Right lobe of liver (tissue), 4 donors: ENCODE results near the gene C1orf74.

ENCODE experiments used
- CTCF ChIP-seq, 4 donors: fragments of 200-600 bp in 3 of 4; fragments of 450-650 bp in 1 of 4; IDR thresholded peaks; one replicate each; pipeline versions ENCODE4 v1.5.1 to v1.8.0; 2016 to 2022; ENCODE audit warnings: antibody characterized with exemption in 4 of 4, mild to moderate bottlenecking in 2 of 4
- POLR2A ChIP-seq: fragments of 450-650 bp; IDR thresholded peaks from one replicate; pipeline ENCODE4 v1.6.1; 2017; ENCODE audit warnings: antibody characterized with exemption, mild to moderate bottlenecking
- donor health status: DM: no; HTN: no; CAD: no.
- donor health status: DM: no; HTN: no; CAD: no.
- donor health status: DM: no; HTN: yes; CAD: no.

- no peak for TF ChIP-seq CTCF (IDR thresholded peaks at IDR 0.05)
- no peak for TF ChIP-seq POLR2A
Measured at GRCh38 chr1:209802780-209803152, 18.4 kb upstream of the C1orf74 start.
